H1 (cell line): ENCODE measurements around the gene GLS2. TPM values are rescaled to one million over a fixed set of nuclear protein-coding genes. Genes with fewer than 3 reads are reported as not detected.

Source experiments
- CTCF ChIA-PET: fragments of 300-600 bp; sonication (Branson Sonifier 250); formaldehyde crosslinking; loops from one replicate; lab custom pipeline; 2021; ENCODE audit not compliant: partially characterized antibody; lab: Charles Lee
- POLR2A ChIA-PET: fragments of 300-600 bp; sonication (Branson Sonifier 250); formaldehyde crosslinking; loops from one replicate; lab custom pipeline; 2021; ENCODE audit warnings: inconsistent platforms; ENCODE audit not compliant: partially characterized antibody; lab: Charles Lee
- DNase-seq, 2 experiments: peaks; one replicate each; pipeline versions ENCODE4 v3.0.0 to v3.0.0-alpha.2; 2010 to 2022; ENCODE audit warnings: low spot score in 2 of 2, low read depth in 1 of 2, mixed read lengths in 1 of 2
- FAIRE-seq: peaks from 2 replicates; lab custom pipeline; 2011; peaks lifted over from hg19 to GRCh38; lab: Jason Lieb, UNC
- H2AFZ ChIP-seq: 2 replicates; pipeline ENCODE4 v1.8.1; 2012; ENCODE audit warnings: low read length, inconsistent platforms
- H2AK5ac ChIP-seq: 2 replicates; pipeline ENCODE4 v1.6.1; 2013; ENCODE audit warnings: low read depth, low read length
- H2BK120ac ChIP-seq: replicated peaks from 2 replicates; pipeline ENCODE3; 2013; ENCODE audit warnings: low read depth, low read length, inconsistent platforms
- H2BK12ac ChIP-seq: 2 replicates; pipeline ENCODE4 v1.6.1; 2013; ENCODE audit warnings: low read depth, low read length
- H2BK15ac ChIP-seq: 2 replicates; pipeline ENCODE4 v1.6.1; 2013; ENCODE audit warnings: low read length
- H2BK20ac ChIP-seq: 2 replicates; pipeline ENCODE4 v1.6.1; 2013; ENCODE audit warnings: low read length
- H2BK5ac ChIP-seq: 2 replicates; pipeline ENCODE4 v1.6.1; 2013; ENCODE audit warnings: low read depth, low read length
- H3K14ac ChIP-seq: 2 replicates; pipeline ENCODE4 v1.6.1; 2013; ENCODE audit warnings: inconsistent platforms; ENCODE audit not compliant: insufficient read length
- H3K18ac ChIP-seq: 2 replicates; pipeline ENCODE4 v1.6.1; 2013; ENCODE audit warnings: low read length; ENCODE audit errors: extremely low read depth
- H3K23ac ChIP-seq: 2 replicates; pipeline ENCODE4 v1.6.1; 2013; ENCODE audit warnings: inconsistent platforms; ENCODE audit not compliant: insufficient read length
- H3K23me2 ChIP-seq: 2 replicates; pipeline ENCODE4 v1.6.1; 2013; ENCODE audit warnings: low read depth, low read length
- H3K27ac ChIP-seq: 2 replicates; pipeline ENCODE4 v1.6.1; 2011; ENCODE audit warnings: low read depth, low read length, inconsistent platforms
- H3K27me3 ChIP-seq, 4 experiments: replicated peaks in 1 of 4; 1 replicate in 1 of 4; 2 replicates in 3 of 4; pipeline versions ENCODE4 v1.6.1 to v1.8.1; 2011 to 2013; ENCODE audit warnings: low read length in 3 of 4, mild to moderate bottlenecking in 3 of 4, inconsistent platforms in 2 of 4, mixed read lengths in 2 of 4, moderate library complexity in 1 of 4; ENCODE audit not compliant: control insufficient read depth in 3 of 4, insufficient read depth in 3 of 4; ENCODE audit errors: extremely low read depth in 1 of 4
- H3K36me3 ChIP-seq, 4 experiments: 2 replicates each; pipeline versions ENCODE4 v1.6.1 to v1.8.1; 2011 to 2013; ENCODE audit warnings: mild to moderate bottlenecking in 4 of 4, low read length in 3 of 4, moderate library complexity in 2 of 4, control low read depth in 1 of 4, inconsistent platforms in 1 of 4; ENCODE audit not compliant: insufficient read depth in 4 of 4, control insufficient read depth in 2 of 4
- H3K4ac ChIP-seq: replicated peaks from 2 replicates; pipeline ENCODE3; 2013; ENCODE audit warnings: low read length, low read depth, mixed read lengths, inconsistent platforms; ENCODE audit not compliant: insufficient read length
- H3K4me1 ChIP-seq, 4 experiments: replicated peaks in 1 of 4; 1 replicate in 1 of 4; 2 replicates in 3 of 4; pipeline versions ENCODE4 v1.6.1 to v1.8.1; 2011 to 2013; ENCODE audit warnings: low read length in 3 of 4, inconsistent platforms in 2 of 4, mixed read lengths in 1 of 4; ENCODE audit not compliant: insufficient read depth in 4 of 4, control insufficient read depth in 3 of 4
- H3K4me2 ChIP-seq, 2 experiments: 2 replicates each; pipeline versions ENCODE4 v1.6.1 to v1.8.1; 2011 to 2013; ENCODE audit warnings: low read depth in 2 of 2, low read length in 2 of 2, control low read depth in 1 of 2, inconsistent platforms in 1 of 2, mild to moderate bottlenecking in 1 of 2; ENCODE audit not compliant: insufficient read depth in 1 of 2
- H3K4me3 ChIP-seq, 4 experiments: fragments of 200-600, 300-600 bp in 1 of 4; sonication (generic), shearing (Covaris generic), sonication (Bioruptor Twin) in 1 of 4; 2 replicates each; pipeline versions ENCODE4 v1.5.1 to v1.8.1; 2011 to 2016; ENCODE audit warnings: low read length in 4 of 4, low read depth in 3 of 4, control low read depth in 2 of 4, inconsistent platforms in 2 of 4, mild to moderate bottlenecking in 2 of 4, mixed read lengths in 1 of 4, moderate library complexity in 1 of 4; ENCODE audit not compliant: insufficient read depth in 2 of 4; ENCODE audit errors: extremely low read depth in 1 of 4
- H3K56ac ChIP-seq: replicated peaks from 2 replicates; pipeline ENCODE3; 2013; ENCODE audit warnings: low read depth, mild to moderate bottlenecking, mixed read lengths, low read length, inconsistent platforms; ENCODE audit not compliant: insufficient read length
- H3K79me1 ChIP-seq: 2 replicates; pipeline ENCODE4 v1.6.1; 2013; ENCODE audit warnings: low read depth, low read length, control low read depth
- H3K79me2 ChIP-seq, 2 experiments: 2 replicates each; pipeline versions ENCODE4 v1.6.1 to v1.8.1; 2012 to 2013; ENCODE audit warnings: low read length in 2 of 2, mild to moderate bottlenecking in 2 of 2, inconsistent platforms in 1 of 2; ENCODE audit not compliant: insufficient read depth in 2 of 2, control insufficient read depth in 1 of 2
- H3K9ac ChIP-seq, 4 experiments: replicated peaks in 1 of 4; 1 replicate in 1 of 4; 2 replicates in 3 of 4; pipeline versions ENCODE4 v1.6.1 to v1.8.1; 2011 to 2013; ENCODE audit warnings: low read depth in 3 of 4, low read length in 3 of 4, control low read depth in 2 of 4, mild to moderate bottlenecking in 2 of 4, moderate library complexity in 2 of 4, inconsistent platforms in 1 of 4; ENCODE audit errors: extremely low read depth in 1 of 4
- H3K9me3 ChIP-seq, 2 experiments: 2 replicates each; pipeline versions ENCODE4 v1.6.1 to v1.8.1; 2012 to 2013; ENCODE audit warnings: mild to moderate bottlenecking in 2 of 2, moderate library complexity in 2 of 2, control low read depth in 1 of 2, inconsistent platforms in 1 of 2, low read depth in 1 of 2, low read length in 1 of 2, mixed read lengths in 1 of 2; ENCODE audit not compliant: insufficient read depth in 2 of 2
- H4K20me1 ChIP-seq, 2 experiments: replicated peaks in 1 of 2; 2 replicates each; pipeline versions ENCODE3 to v1.8.1; 2011 to 2013; ENCODE audit warnings: inconsistent platforms in 2 of 2, low read length in 2 of 2, mild to moderate bottlenecking in 1 of 2; ENCODE audit not compliant: insufficient read depth in 2 of 2, control insufficient read depth in 1 of 2
- H4K5ac ChIP-seq: 2 replicates; pipeline ENCODE4 v1.6.1; 2013; ENCODE audit warnings: low read length, low read depth, mixed read lengths, inconsistent platforms; ENCODE audit not compliant: insufficient read length
- H4K8ac ChIP-seq: 2 replicates; pipeline ENCODE4 v1.8.0; 2013; ENCODE audit warnings: mild to moderate bottlenecking, moderate library complexity, low read length, inconsistent platforms; ENCODE audit not compliant: insufficient read depth; ENCODE audit errors: extremely low read depth
- H4K91ac ChIP-seq: replicated peaks from 2 replicates; pipeline ENCODE3; 2013; ENCODE audit warnings: low read length, mixed read lengths, inconsistent platforms; ENCODE audit not compliant: insufficient read length
- CBX8 ChIP-seq: fragments of 300-800, 300-1000 bp; sonication (generic); IDR thresholded peaks from 2 replicates; pipeline ENCODE4 v1.7.1; 2016; ENCODE audit warnings: low read depth, low read length, borderline replicate concordance
- CHD2 ChIP-seq: IDR thresholded peaks from 2 replicates; pipeline ENCODE4 v1.6.1; 2012; ENCODE audit warnings: low read length, improper control_type of control experiment
- KDM4A ChIP-seq: IDR thresholded peaks from one replicate; pipeline ENCODE4 v1.7.1; 2012; ENCODE audit warnings: low read depth, mild to moderate bottlenecking, moderate library complexity, low read length, inconsistent platforms; ENCODE audit not compliant: severe bottlenecking
- NANOG ChIP-seq: IDR thresholded peaks from 2 replicates; pipeline ENCODE4 v1.6.1; 2011; ENCODE audit warnings: low read length, low read depth, mild to moderate bottlenecking, inconsistent platforms; ENCODE audit not compliant: insufficient read depth, poor library complexity, severe bottlenecking
- PHF8 ChIP-seq: fragments of 200-600 bp; sonication (generic); conservative IDR thresholded peaks from 2 replicates; pipeline ENCODE4 v1.7.1; 2012; ENCODE audit warnings: low read depth, mild to moderate bottlenecking, inconsistent platforms, low read length, moderate library complexity
- SIN3A ChIP-seq, 2 experiments: IDR thresholded peaks in 1 of 2; conservative IDR thresholded peaks in 1 of 2; 2 replicates each; pipeline ENCODE4 v1.6.1; 2011 to 2012; ENCODE audit warnings: low read length in 2 of 2, improper control_type of control experiment in 1 of 2, low read depth in 1 of 2, mild to moderate bottlenecking in 1 of 2
- SIX5 ChIP-seq: IDR thresholded peaks from 2 replicates; pipeline ENCODE4 v1.6.1; 2011; ENCODE audit warnings: mild to moderate bottlenecking, low read depth, low read length
- SRF ChIP-seq: IDR thresholded peaks from 2 replicates; pipeline ENCODE4 v1.6.1; 2011; ENCODE audit warnings: mild to moderate bottlenecking, low read depth, low read length, moderate library complexity
- TAF7 ChIP-seq: optimal IDR thresholded peaks from 2 replicates; pipeline ENCODE3; 2011; ENCODE audit warnings: low read depth, mild to moderate bottlenecking, inconsistent platforms, low read length, moderate library complexity, borderline replicate concordance
- TBP ChIP-seq: IDR thresholded peaks from 2 replicates; pipeline ENCODE4 v1.6.1; 2011; ENCODE audit warnings: low read depth, low read length, improper control_type of control experiment
- TEAD4 ChIP-seq: IDR thresholded peaks from 2 replicates; pipeline ENCODE4 v1.6.1; 2012; ENCODE audit warnings: low read depth, low read length, inconsistent platforms, mixed read lengths
- WGBS, 2 experiments: shearing (Covaris generic) in 1 of 2; methylation state at CpG; one replicate each; pipeline versions ENCODE4 v1.1.6 to v1.1.7; 2013 to 2015; ENCODE audit warnings: low lambda C conversion rate in 2 of 2, mixed read lengths in 2 of 2, inconsistent platforms in 1 of 2, low coverage in 1 of 2, missing lambda C conversion rate in 1 of 2; ENCODE audit not compliant: insufficient replicate concordance in 2 of 2, insufficient coverage in 1 of 2, insufficient read length in 1 of 2; ENCODE audit errors: extremely low coverage in 1 of 2, missing lambda C conversion rate in 1 of 2; 5-methylcytosine and 5-hydroxymethylcytosine counted together
- polyA plus RNA-seq, 7 experiments: library from polyadenylated mRNA; depleted of rRNA in 3 of 7; stranded (reverse) in 5 of 7; unstranded in 2 of 7; fragments of >200 nt in 5 of 7; fragments of 200-250 nt in 2 of 7; gene quantifications; 1 replicate in 5 of 7; 2 replicates in 1 of 7; 4 replicates in 1 of 7; pipeline versions ENCODE4 v1.2.1 to v1.2.3, GENCODE V29; 2011 to 2013; ENCODE audit warnings: missing spikeins in 2 of 7, mixed read lengths in 2 of 7
- total RNA-seq: library from RNA; stranded (reverse); fragmentation: NEBNext Ultra II Directional; extraction: Animal tissue kit (Norgen Biotek cat#: 25700); gene quantifications from 2 replicates; pipeline ENCODE4 v1.2.1, GENCODE V29; 2021

GLS2 gene
- total and polyA plus RNA-seq, 2 of the 8 experiments (the other 6 are each of a cell fraction or from before 2014, with no cell fraction given) = 14.5 to 20.1 TPM

DNA sequence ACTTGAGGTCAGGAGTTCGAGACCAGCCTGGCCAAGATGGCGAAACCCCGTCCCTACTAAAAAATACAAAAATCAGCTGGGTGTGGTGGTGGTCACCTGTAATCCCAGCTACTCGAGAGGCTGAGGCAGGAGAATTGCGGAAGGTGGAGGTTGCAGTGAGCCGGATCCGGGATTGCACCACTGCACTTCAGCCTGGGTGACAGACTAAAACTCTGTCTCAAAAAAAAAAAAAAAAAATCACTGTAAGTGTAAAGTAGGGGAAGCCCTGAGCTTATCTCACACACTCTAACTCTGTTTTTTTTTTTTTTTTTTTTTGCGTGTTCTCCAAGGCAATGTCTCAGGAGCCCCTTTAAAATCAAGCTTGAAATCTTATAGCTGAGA is 33.2 kb upstream of the GLS2 start:
- Histone ChIP-seq H3K18ac (no peak overlapping the region), H4K8ac (no peak overlapping the region), H2BK5ac (no peak overlapping the region), H3K79me2 (peaks cover 0 to 11% of the 10 kb centered on the region in 2 experiments; a peak in 2 of 4 replicates), H4K20me1 (no peaks in the 10 kb centered on the region), H2BK12ac (no peak overlapping the region; the same call in 1 of the 2 replicates), H3K4me3 (peak overlapping the region in 2 of 4 experiments; percentile 11 to 73; a peak in 3 of 8 replicates), H3K4me1 (peaks cover 0 to 2% (median under 1%) of the 10 kb centered on the region in 4 experiments; a peak in 4 of 7 replicates), H3K9ac (no peak overlapping the region), H2BK120ac (no peak overlapping the region), H2AFZ (peak overlapping the region; percentile 95; the same call in 1 of the 2 replicates), H3K27ac (no peak overlapping the region), H3K4me2 (peak overlapping the region; percentile 38 to 92; a peak in 2 of 4 replicates), H3K27me3 (no peaks in the 10 kb centered on the region), H3K56ac (no peak overlapping the region), H3K4ac (no peak overlapping the region), H3K23ac (no peak overlapping the region), H4K5ac (no peak overlapping the region), H2BK15ac (no peak overlapping the region), H3K9me3 (no peaks in the 10 kb centered on the region), H3K79me1 (no peaks in the 10 kb centered on the region), H4K91ac (no peak overlapping the region), H3K14ac (no peak overlapping the region), H2AK5ac (no peak overlapping the region), H3K36me3 (no peaks in the 10 kb centered on the region), H3K23me2 (peaks cover 5% of the 10 kb centered on the region; the same call in 1 of the 2 replicates), H2BK20ac (no peak overlapping the region)
- ChIA-PET CTCF (interaction anchor here (0.6 to 16.9 kb wide), 12 partner anchors 10 to 115 kb away, joined by 3 to 279 read pairs (median 4); no protein-coding TSS in a partner anchor), POLR2A (interaction anchor here (0.7 to 1.6 kb wide), 9 partner anchors 10 to 207 kb away, joined by 3 to 6 read pairs (median 4); partner anchors contain the start of genes GLS2 and IL23A)
- no peak for FAIRE-seq
- no peak for TF ChIP-seq KDM4A
- TF ChIP-seq NANOG = no peak
- TF ChIP-seq SIX5 = no peak
- no peak for TF ChIP-seq TEAD4
- TF ChIP-seq SRF = no peak
- no peak for TF ChIP-seq TBP
- TF ChIP-seq PHF8 = no peak
- no peak for TF ChIP-seq SIN3A (conservative IDR thresholded peaks at IDR 0.05 in 1 of 2, IDR thresholded peaks at IDR 0.05 in 1 of 2; ENCODE audit: low read depth in 1 of 2, low read length in 2 of 2)
- no peak for TF ChIP-seq CHD2
- no peak for TF ChIP-seq TAF7
- no peak for TF ChIP-seq CBX8
- DNase-seq = no peak
- WGBS, 2 experiments = 91% methylated on average over 7 of the region's 8 CpGs; no CpG with 5 or more reads in 1 of the 2 experiments
